ENCODE measurements around the gene IRAK1. TPM values are rescaled to one million over a fixed set of nuclear protein-coding genes. Genes with fewer than 3 reads are reported as not detected.
A peak's percentile ranks its signal among the peaks of the same experiment; 100 is the strongest.
"Not testable (repeated sequence)": the region's sequence is repeated elsewhere in the genome, so short reads cannot be mapped to it uniquely, and the experiment has no call there.

IRAK1 gene
- total RNA-seq, 4 donors from 2014 or later: 33.0 to 84.7 (median 41.6) TPM

DNA sequence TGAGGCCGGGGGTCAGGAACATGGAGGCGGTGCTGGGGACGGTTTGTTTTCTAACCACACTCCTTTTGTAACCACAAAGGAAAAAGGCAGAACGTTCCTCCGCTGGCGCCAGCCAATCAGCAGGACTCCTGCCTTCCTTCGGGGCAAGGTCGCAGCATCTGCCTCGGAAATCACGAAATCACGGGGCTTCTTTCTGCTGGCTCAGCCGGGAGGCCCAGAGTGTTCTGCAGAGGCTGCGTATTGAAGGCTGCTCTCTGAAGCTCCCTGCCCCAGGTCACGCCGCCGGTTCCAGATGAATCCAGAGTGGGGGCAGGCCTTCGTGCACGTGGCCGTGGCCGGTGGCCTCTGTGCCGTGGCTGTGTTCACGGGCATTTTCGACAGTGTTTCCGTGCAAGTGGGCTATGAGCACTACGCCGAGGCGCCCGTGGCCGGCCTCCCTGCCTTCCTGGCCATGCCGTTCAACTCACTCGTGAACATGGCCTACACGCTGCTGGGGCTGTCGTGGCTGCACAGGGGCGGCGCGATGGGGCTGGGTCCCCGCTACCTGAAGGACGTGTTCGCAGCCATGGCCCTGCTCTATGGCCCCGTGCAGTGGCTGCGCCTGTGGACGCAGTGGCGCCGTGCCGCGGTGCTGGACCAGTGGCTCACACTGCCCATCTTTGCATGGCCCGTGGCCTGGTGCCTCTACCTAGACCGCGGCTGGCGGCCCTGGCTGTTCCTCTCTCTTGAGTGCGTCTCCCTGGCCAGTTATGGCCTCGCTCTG is 37.8 kb downstream of the IRAK1 start:
- no peaks in the 10 kb centered on the region for H3K27me3 ChIP-seq
- no peak overlapping the region for H3K4me3 ChIP-seq
- peak; percentile 46 for ATAC-seq
- WGBS, 2 donors (ENCODE audit: low coverage in 1 of 2): no CpG with 5 or more reads among the region's 52 CpGs
- H3K4me1 ChIP-seq: peaks cover 0 to 5% (median 0%) of the 10 kb centered on the region in 3 donors
- TF ChIP-seq POLR2A (IDR thresholded peaks at IDR 0.05): no peak
- TF ChIP-seq, protein P1, sequence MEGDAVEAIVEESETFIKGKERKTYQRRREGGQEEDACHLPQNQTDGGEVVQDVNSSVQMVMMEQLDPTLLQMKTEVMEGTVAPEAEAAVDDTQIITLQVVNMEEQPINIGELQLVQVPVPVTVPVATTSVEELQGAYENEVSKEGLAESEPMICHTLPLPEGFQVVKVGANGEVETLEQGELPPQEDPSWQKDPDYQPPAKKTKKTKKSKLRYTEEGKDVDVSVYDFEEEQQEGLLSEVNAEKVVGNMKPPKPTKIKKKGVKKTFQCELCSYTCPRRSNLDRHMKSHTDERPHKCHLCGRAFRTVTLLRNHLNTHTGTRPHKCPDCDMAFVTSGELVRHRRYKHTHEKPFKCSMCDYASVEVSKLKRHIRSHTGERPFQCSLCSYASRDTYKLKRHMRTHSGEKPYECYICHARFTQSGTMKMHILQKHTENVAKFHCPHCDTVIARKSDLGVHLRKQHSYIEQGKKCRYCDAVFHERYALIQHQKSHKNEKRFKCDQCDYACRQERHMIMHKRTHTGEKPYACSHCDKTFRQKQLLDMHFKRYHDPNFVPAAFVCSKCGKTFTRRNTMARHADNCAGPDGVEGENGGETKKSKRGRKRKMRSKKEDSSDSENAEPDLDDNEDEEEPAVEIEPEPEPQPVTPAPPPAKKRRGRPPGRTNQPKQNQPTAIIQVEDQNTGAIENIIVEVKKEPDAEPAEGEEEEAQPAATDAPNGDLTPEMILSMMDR (IDR thresholded peaks at IDR 0.05): no peak
- TF ChIP-seq POLR2AphosphoS5 (IDR thresholded peaks at IDR 0.05): no peak
- TF ChIP-seq EP300 (IDR thresholded peaks at IDR 0.05): no peak
- H3K36me3 ChIP-seq: no peaks in the 10 kb centered on the region
- no peaks in the 10 kb centered on the region for H3K9me3 ChIP-seq
- H3K27ac ChIP-seq: peak overlapping the region in 2 of 4 donors; percentile 24 to 54

DNA sequence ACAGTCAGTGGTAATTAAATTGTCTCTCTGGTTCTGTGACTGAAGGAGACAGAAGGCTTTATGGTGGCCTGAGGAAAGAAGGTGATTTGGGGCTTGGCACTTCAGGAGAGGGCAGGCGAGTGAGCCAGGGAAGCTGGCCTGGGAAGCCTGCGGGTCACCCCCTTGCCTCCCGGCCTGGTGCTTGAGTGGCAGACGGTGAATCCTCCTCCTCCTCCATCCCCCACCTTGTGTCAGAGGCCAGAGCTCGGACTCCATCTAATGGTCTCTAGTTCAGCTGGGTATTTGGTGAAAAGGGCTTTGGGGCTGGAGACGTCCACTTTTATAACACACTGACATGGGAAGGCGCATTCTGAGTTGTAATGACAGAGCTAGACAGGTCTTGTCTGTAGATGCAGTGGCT is 38.5 kb downstream of the IRAK1 start:
- no CpG with 5 or more reads among the region's 7 CpGs for WGBS, 2 donors (ENCODE audit: low coverage in 1 of 2)
- peak overlapping the region in 2 of 4 donors; percentile 14 to 33 for H3K27ac ChIP-seq
- no peak for ATAC-seq

DNA sequence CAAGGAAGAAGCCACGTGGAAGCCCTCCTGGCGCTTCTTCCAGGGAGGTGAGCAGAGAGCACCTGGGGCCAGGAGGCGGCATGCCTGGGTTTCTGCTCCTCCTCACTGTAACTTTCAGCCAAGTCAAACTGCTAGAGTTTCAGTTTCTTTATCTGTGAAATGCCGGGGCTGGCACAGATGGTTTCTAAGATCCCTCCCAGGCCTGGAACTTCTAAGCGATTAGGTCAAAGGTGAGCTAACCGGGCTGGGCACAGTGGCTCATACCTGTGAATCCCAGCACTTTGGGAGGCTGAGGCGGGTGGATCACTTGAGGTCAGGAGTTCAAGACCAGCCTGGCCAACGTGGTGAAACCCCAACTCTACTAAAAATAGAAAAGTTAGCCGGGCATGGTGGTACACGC is 39.3 kb downstream of the IRAK1 start:
- H3K4me3 ChIP-seq, ATAC-seq, H3K27me3 ChIP-seq, H3K9me3 ChIP-seq, H3K27ac ChIP-seq, H3K4me1 ChIP-seq, H3K36me3 ChIP-seq: not testable (repeated sequence)
- 90% methylated on average over 2 of the region's 10 CpGs; no CpG with 5 or more reads in 1 of the 2 donors for WGBS, 2 donors (ENCODE audit: low coverage in 1 of 2)

More for the DNA sequence above, 38.5 kb downstream of the IRAK1 start:
- Histone ChIP-seq H3K4me1 (peaks cover 0 to 5% (median 0%) of the 10 kb centered on the region in 3 donors), H3K4me3 (no peak overlapping the region), H3K36me3 (no peaks in the 10 kb centered on the region), H3K27me3 (no peaks in the 10 kb centered on the region), H3K9me3 (no peaks in the 10 kb centered on the region)
- TF ChIP-seq POLR2A (IDR thresholded peaks at IDR 0.05): no peak
- TF ChIP-seq, protein P1 (IDR thresholded peaks at IDR 0.05): no peak
- TF ChIP-seq POLR2AphosphoS5 (IDR thresholded peaks at IDR 0.05): no peak
- no peak for TF ChIP-seq EP300 (IDR thresholded peaks at IDR 0.05)

DNA sequence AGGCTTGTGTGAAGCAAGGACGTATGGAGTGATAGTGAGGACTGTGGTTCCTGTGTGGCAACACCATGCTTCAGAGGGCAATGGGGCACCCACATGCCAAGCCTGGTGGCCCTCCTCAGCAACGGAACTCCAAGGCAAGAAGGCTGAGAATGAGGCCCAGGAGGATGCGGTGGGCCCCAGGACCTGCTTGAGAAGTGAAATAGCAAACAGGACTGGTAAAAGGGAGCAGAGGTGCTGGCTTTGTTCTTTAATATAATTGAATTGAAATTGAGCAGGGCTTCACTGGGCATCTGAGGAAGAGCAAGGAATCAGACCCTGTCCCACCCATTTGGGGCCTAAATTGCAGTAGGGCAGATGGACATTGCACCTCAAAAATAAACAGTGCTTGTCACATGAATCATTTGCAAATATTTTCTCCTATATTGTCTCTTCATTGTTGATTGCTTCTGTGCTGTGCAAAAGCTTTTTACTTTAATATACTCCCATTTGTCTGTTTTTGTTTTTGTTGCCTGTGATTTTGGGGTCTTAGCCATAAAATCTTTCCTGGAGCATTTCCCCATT is 44.9 kb downstream of the IRAK1 start:
- H3K4me1 ChIP-seq: peaks cover 0 to 20% (median 6%) of the 10 kb centered on the region in 3 donors
- ATAC-seq: no peak
- no peak overlapping the region for H3K4me3 ChIP-seq
- peak overlapping the region in 3 of 4 donors; percentile 97 to 99 (median 99) for H3K27ac ChIP-seq
- H3K9me3 ChIP-seq: no peaks in the 10 kb centered on the region
- H3K36me3 ChIP-seq: no peaks in the 10 kb centered on the region
- TF ChIP-seq EP300 (IDR thresholded peaks at IDR 0.05) (no peak), POLR2A (IDR thresholded peaks at IDR 0.05) (no peak), POLR2AphosphoS5 (IDR thresholded peaks at IDR 0.05) (no peak)
- TF ChIP-seq, protein P1 (IDR thresholded peaks at IDR 0.05): no peak
- 79% methylated on average over 3 of the region's 3 CpGs; no CpG with 5 or more reads in 1 of the 2 donors for WGBS, 2 donors (ENCODE audit: low coverage in 1 of 2)
- H3K27me3 ChIP-seq: no peaks in the 10 kb centered on the region

DNA sequence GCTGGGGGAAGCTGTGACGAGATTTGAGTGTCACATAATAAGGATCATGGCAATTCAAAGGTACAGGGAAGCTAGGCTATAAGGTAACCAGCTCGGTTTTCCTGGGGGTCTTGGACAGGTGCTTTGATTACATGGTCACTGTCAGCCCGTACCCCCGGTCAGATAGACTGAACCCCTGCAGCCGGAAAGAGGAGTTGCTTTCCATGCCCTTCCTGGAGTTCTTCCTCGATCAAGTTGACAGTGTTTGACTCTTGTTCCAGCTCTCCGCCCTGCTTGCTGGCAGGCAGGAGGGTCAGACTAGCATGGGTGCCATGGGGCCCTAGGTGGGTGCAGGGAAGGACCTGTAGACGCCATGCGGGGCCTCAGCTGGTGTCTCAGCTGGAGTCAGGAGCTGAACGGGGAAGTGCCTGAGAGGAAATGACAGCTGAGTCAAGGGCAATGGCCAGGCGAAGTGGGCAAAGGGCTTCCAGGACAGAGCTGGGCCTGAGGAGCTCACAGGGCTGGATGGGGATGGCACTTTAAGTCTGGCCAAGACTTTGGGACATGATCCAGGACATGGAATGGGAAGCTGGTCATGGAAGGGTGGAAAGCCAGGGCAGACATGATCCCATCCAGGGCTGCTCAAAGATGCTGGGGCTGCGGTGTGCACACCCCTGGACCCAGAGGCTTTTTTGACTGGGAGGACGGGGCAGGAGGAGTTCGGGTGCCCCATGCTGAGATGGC is 45.5 kb downstream of the IRAK1 start:
- TF ChIP-seq POLR2A (IDR thresholded peaks at IDR 0.05) (no peak), EP300 (IDR thresholded peaks at IDR 0.05) (no peak), POLR2AphosphoS5 (IDR thresholded peaks at IDR 0.05) (no peak)
- TF ChIP-seq, protein P1 (IDR thresholded peaks at IDR 0.05): no peak
- no peak for ATAC-seq
- H3K36me3 ChIP-seq: no peaks in the 10 kb centered on the region
- WGBS, 2 donors (ENCODE audit: low coverage in 1 of 2): 75% methylated on average over 2 of the region's 14 CpGs; no CpG with 5 or more reads in 1 of the 2 donors
- H3K27ac ChIP-seq: peak overlapping the region; percentile 94 to 99 (median 98)
- H3K4me3 ChIP-seq: peak overlapping the region in 1 of 2 donors; percentile 76
- peaks cover 0 to 26% (median 12%) of the 10 kb centered on the region in 3 donors for H3K4me1 ChIP-seq
- no peaks in the 10 kb centered on the region for H3K9me3 ChIP-seq
- H3K27me3 ChIP-seq: no peaks in the 10 kb centered on the region

All from gastroesophageal sphincter (tissue), 4 donors.